SK-N-MC (cell line): ENCODE data around the gene ZNF316.

ENCODE experiments used
- DNase-seq: peaks from one replicate; pipeline ENCODE4 v3.0.0-alpha.2; 2011; ENCODE audit warnings: low read depth, low spot score
- H3K27ac ChIP-seq: fragments of 200-600 bp; sonication (generic); 2 replicates; pipeline ENCODE4 v1.5.1; 2016; ENCODE audit warnings: mixed run types
- H3K36me3 ChIP-seq: fragments of 200-600 bp; sonication (generic); 2 replicates; pipeline ENCODE4 v1.6.1; 2017; ENCODE audit warnings: antibody characterized with exemption, low read length, mixed read lengths; ENCODE audit not compliant: insufficient read depth
- H3K4me3 ChIP-seq: fragments of 200-600 bp; sonication (generic); 2 replicates; pipeline ENCODE4 v1.5.1; 2016
- H3K9ac ChIP-seq: fragments of 200-600 bp; sonication (generic); 2 replicates; pipeline ENCODE4 v1.8.0; 2017; ENCODE audit warnings: mixed run types, mixed read lengths; ENCODE audit not compliant: insufficient read length
- H3K9me3 ChIP-seq: fragments of 200-600 bp; sonication (generic); 2 replicates; pipeline ENCODE4 v1.6.1; 2017; ENCODE audit warnings: low read depth, mild to moderate bottlenecking, antibody characterized with exemption, low read length, moderate library complexity, mixed read lengths
- EZH2 ChIP-seq: fragments of 200-600 bp; sonication (generic); IDR thresholded peaks from one replicate; pipeline ENCODE4 v1.6.1; 2017; ENCODE audit warnings: antibody characterized with exemption
- FOXP2 ChIP-seq: optimal IDR thresholded peaks from 2 replicates; pipeline ENCODE3; 2011; ENCODE audit warnings: mild to moderate bottlenecking, moderate library complexity; ENCODE audit not compliant: insufficient read depth; ENCODE audit errors: extremely low read length, control extremely low read depth
- POLR2AphosphoS5 ChIP-seq: IDR thresholded peaks from 2 replicates; pipeline ENCODE4 v1.6.1; 2012; ENCODE audit warnings: mild to moderate bottlenecking, low read depth, low read length, borderline replicate concordance

ZNF316 gene

GRCh38 chr7:6636741-6637543, at the start of gene ZNF316:
TSS of gene ZNF316 (plus strand) at chr7:6637318. CDS start at chr7:6642410, 5,092 bp downstream.
- peak within 1 kb of the TSS; percentile 93 for H3K9ac ChIP-seq
- H3K4me3 ChIP-seq, result peak within 1 kb of the TSS; percentile 88
- no peak for TF ChIP-seq FOXP2
- peak; percentile 42; the same call in 1 of the 2 replicates for TF ChIP-seq POLR2AphosphoS5
- H3K9me3 ChIP-seq, result no peaks in the 10 kb centered on the region
- DNase-seq, result no peak
- H3K36me3 ChIP-seq, result peaks cover 28% of the 10 kb centered on the region
- H3K27ac ChIP-seq, result 0 out of 2 replicates have a peak within 1 kb of the TSS, but pooled peaks have one; percentile 9

- no peak for TF ChIP-seq POLR2AphosphoS5
- no peak for TF ChIP-seq EZH2
- TF ChIP-seq FOXP2, result no peak
- DNase-seq, result no peak
- Histone ChIP-seq H3K36me3 (peaks cover 16% of the 10 kb centered on the region; the same call in 1 of the 2 replicates), H3K9me3 (no peaks in the 10 kb centered on the region), H3K9ac (no peak overlapping the region), H3K4me3 (no peak overlapping the region), H3K27ac (no peak overlapping the region)
Measured at GRCh38 chr7:6588566-6588965, 48.6 kb upstream of the ZNF316 start.

GRCh38 chr7:6589151-6589828, 47.8 kb upstream of the ZNF316 start:
- no peak for TF ChIP-seq POLR2AphosphoS5
- no peak for TF ChIP-seq FOXP2
- TF ChIP-seq EZH2, result no peak
- Histone ChIP-seq H3K9ac (no peak overlapping the region), H3K4me3 (peak overlapping the region; percentile 96), H3K36me3 (peaks cover 19% of the 10 kb centered on the region; the same call in 1 of the 2 replicates), H3K27ac (no peak overlapping the region), H3K9me3 (no peaks in the 10 kb centered on the region)
- DNase-seq, result no peak

GRCh38 chr7:6589829-6590644, 47.1 kb upstream of the ZNF316 start, which contains the start of gene INTS15:
TSS of gene INTS15 (plus strand) at chr7:6590021. CDS start at chr7:6590284, 263 bp downstream.
- H3K27ac ChIP-seq, result no peak within 1 kb of the TSS
- peak within 1 kb of the TSS; percentile 88 for H3K9ac ChIP-seq
- H3K9me3 ChIP-seq, result no peaks in the 10 kb centered on the region
- no peak for TF ChIP-seq FOXP2
- TF ChIP-seq POLR2AphosphoS5, result peak; percentile 16
- TF ChIP-seq EZH2, result no peak
- no peak for DNase-seq
- H3K36me3 ChIP-seq, result peaks cover 18% of the 10 kb centered on the region; the same call in 1 of the 2 replicates
- peak within 1 kb of the TSS; percentile 96 for H3K4me3 ChIP-seq

- peaks cover 24% of the 10 kb centered on the region; the same call in 1 of the 2 replicates for H3K36me3 ChIP-seq
- peak overlapping the region; percentile 96 for H3K4me3 ChIP-seq
- peak overlapping the region; percentile 88 for H3K9ac ChIP-seq
- H3K9me3 ChIP-seq, result no peaks in the 10 kb centered on the region
- TF ChIP-seq EZH2 (no peak), POLR2AphosphoS5 (no peak), FOXP2 (no peak)
- no peak for DNase-seq
- H3K27ac ChIP-seq, result no peak overlapping the region
Measured at GRCh38 chr7:6590645-6591110, 46.4 kb upstream of the ZNF316 start.

- Histone ChIP-seq H3K9me3 (no peaks in the 10 kb centered on the region), H3K9ac (no peak overlapping the region), H3K36me3 (peaks cover 35% of the 10 kb centered on the region), H3K27ac (no peak overlapping the region), H3K4me3 (no peak overlapping the region)
- TF ChIP-seq POLR2AphosphoS5 (no peak), EZH2 (no peak), FOXP2 (no peak)
- DNase-seq, result no peak
Measured at GRCh38 chr7:6600093-6600492, 37.0 kb upstream of the ZNF316 start.

GRCh38 chr7:6604458-6604857, 32.7 kb upstream of the ZNF316 start:
- no peak overlapping the region for H3K4me3 ChIP-seq
- DNase-seq, result no peak
- H3K9me3 ChIP-seq, result no peaks in the 10 kb centered on the region
- TF ChIP-seq POLR2AphosphoS5, result no peak
- TF ChIP-seq EZH2, result no peak
- TF ChIP-seq FOXP2, result no peak
- no peak overlapping the region for H3K27ac ChIP-seq
- H3K36me3 ChIP-seq, result peaks cover 14% of the 10 kb centered on the region
- no peak overlapping the region for H3K9ac ChIP-seq

- no peak for TF ChIP-seq EZH2
- no peak for TF ChIP-seq FOXP2
- TF ChIP-seq POLR2AphosphoS5, result no peak
- Histone ChIP-seq H3K9me3 (no peaks in the 10 kb centered on the region), H3K36me3 (peaks cover 9% of the 10 kb centered on the region), H3K4me3 (no peak overlapping the region), H3K9ac (no peak overlapping the region), H3K27ac (no peak overlapping the region)
- no peak for DNase-seq
Measured at GRCh38 chr7:6606866-6607583, 30.1 kb upstream of the ZNF316 start.
